CD14-positive monocyte (primary cell): ENCODE results near the gene GRHL1. TPM values are rescaled to one million over a fixed set of nuclear protein-coding genes. Genes with fewer than 3 reads are reported as not detected.

ENCODE experiments used
- DNase-seq, 3 donors: peaks; one replicate each; pipeline ENCODE4 v3.0.0-alpha.2; 2011 to 2022
- H2AFZ ChIP-seq: 2 replicates; pipeline ENCODE4 v1.6.0; 2012; ENCODE audit warnings: mild to moderate bottlenecking, low read depth, low read length, inconsistent platforms; ENCODE audit not compliant: insufficient read depth, poor library complexity, severe bottlenecking
- H3K27ac ChIP-seq, 2 donors: 1 replicate in 1 of 2; 2 replicates in 1 of 2; pipeline ENCODE4 v1.5.1; 2012 to 2013; ENCODE audit warnings: low read length in 2 of 2, control low read depth in 1 of 2, inconsistent platforms in 1 of 2, low read depth in 1 of 2, mild to moderate bottlenecking in 1 of 2
- H3K27me3 ChIP-seq, 2 donors: one replicate each; pipeline versions ENCODE4 v1.6.0 to v1.6.1; 2011 to 2013; ENCODE audit warnings: low read length in 2 of 2; ENCODE audit not compliant: control insufficient read depth in 2 of 2, insufficient read depth in 2 of 2
- H3K36me3 ChIP-seq, 2 donors: replicated peaks in 1 of 2; 1 replicate in 1 of 2; 2 replicates in 1 of 2; pipeline versions ENCODE4 v1.5.1 to v1.6.1; 2012 to 2013; ENCODE audit warnings: low read length in 2 of 2, control low read depth in 1 of 2, inconsistent platforms in 1 of 2, mild to moderate bottlenecking in 1 of 2; ENCODE audit not compliant: insufficient read depth in 2 of 2, control insufficient read depth in 1 of 2
- H3K4me1 ChIP-seq, 2 donors: 1 replicate in 1 of 2; 2 replicates in 1 of 2; pipeline versions ENCODE4 v1.5.1 to v1.6.1; 2012 to 2013; ENCODE audit warnings: low read length in 2 of 2, control low read depth in 1 of 2, inconsistent platforms in 1 of 2, mild to moderate bottlenecking in 1 of 2, moderate library complexity in 1 of 2; ENCODE audit not compliant: insufficient read depth in 2 of 2, control insufficient read depth in 1 of 2
- H3K4me2 ChIP-seq: replicated peaks from 2 replicates; pipeline ENCODE3; 2012; ENCODE audit warnings: low read length, moderate library complexity, mild to moderate bottlenecking; ENCODE audit not compliant: poor library complexity, severe bottlenecking; ENCODE audit errors: extremely low read depth
- H3K4me3 ChIP-seq, 3 experiments: fragments of 200-600 bp in 1 of 3; sonication (generic) in 1 of 3; replicated peaks in 1 of 3; 1 replicate in 2 of 3; 2 replicates in 1 of 3; pipeline ENCODE4 v1.5.1; 2011 to 2013; ENCODE audit warnings: low read length in 3 of 3, mild to moderate bottlenecking in 3 of 3, control low read depth in 2 of 3, low read depth in 2 of 3, inconsistent platforms in 1 of 3, moderate library complexity in 1 of 3
- H3K79me2 ChIP-seq: 2 replicates; pipeline ENCODE4 v1.6.0; 2012; ENCODE audit warnings: mild to moderate bottlenecking, control low read depth, inconsistent platforms, low read length, moderate library complexity; ENCODE audit not compliant: insufficient read depth
- H3K9ac ChIP-seq: 2 replicates; pipeline ENCODE4 v1.6.0; 2017; ENCODE audit warnings: low read length, mild to moderate bottlenecking; ENCODE audit not compliant: insufficient read depth, poor library complexity, severe bottlenecking
- H3K9me3 ChIP-seq, 2 donors: replicated peaks in 1 of 2; 1 replicate in 1 of 2; 2 replicates in 1 of 2; pipeline versions ENCODE4 v1.5.1 to v1.6.1; 2012 to 2013; ENCODE audit warnings: low read length in 2 of 2, control low read depth in 1 of 2; ENCODE audit not compliant: control insufficient read depth in 1 of 2, insufficient read depth in 1 of 2
- H4K20me1 ChIP-seq: 2 replicates; pipeline ENCODE4 v1.6.0; 2012; ENCODE audit warnings: mild to moderate bottlenecking, low read length, control low read depth, moderate library complexity; ENCODE audit not compliant: insufficient read depth
- H3K27ac Mint-ChIP-seq, 7 donors: one replicate each; pipeline ENCODE4 v1.8.0; 2020; ENCODE audit warnings: mild to moderate bottlenecking in 7 of 7, mixed read lengths in 7 of 7, moderate library complexity in 6 of 7, inconsistent platforms in 2 of 7
- H3K27me3 Mint-ChIP-seq, 3 donors: one replicate each; pipeline ENCODE4 v1.8.0; 2021 to 2022; ENCODE audit warnings: low read depth in 3 of 3, mild to moderate bottlenecking in 3 of 3, mixed read lengths in 3 of 3, moderate library complexity in 3 of 3, inconsistent platforms in 1 of 3
- H3K36me3 Mint-ChIP-seq, 2 donors: one replicate each; pipeline ENCODE4 v1.8.0; 2020; ENCODE audit warnings: mixed read lengths in 2 of 2, inconsistent platforms in 1 of 2, mild to moderate bottlenecking in 1 of 2
- H3K4me1 Mint-ChIP-seq: one replicate; pipeline ENCODE4 v1.8.0; 2020; ENCODE audit warnings: mild to moderate bottlenecking, mixed read lengths
- H3K4me3 Mint-ChIP-seq, 2 donors: one replicate each; pipeline ENCODE4 v1.8.0; 2020; ENCODE audit warnings: mild to moderate bottlenecking in 2 of 2, mixed read lengths in 2 of 2, moderate library complexity in 1 of 2
- H3K9me3 Mint-ChIP-seq, 7 donors: one replicate each; pipeline ENCODE4 v1.8.0; 2020 to 2022; ENCODE audit warnings: mixed read lengths in 7 of 7, mild to moderate bottlenecking in 6 of 7, moderate library complexity in 6 of 7, inconsistent platforms in 2 of 7
- CTCF ChIP-seq: fragments of 200-600 bp; IDR thresholded peaks from one replicate; pipeline ENCODE4 v1.8.0; 2022; ENCODE audit warnings: antibody characterized with exemption, mild to moderate bottlenecking
- WGBS: methylation state at CpG from one replicate; pipeline ENCODE4 v1.1.5; 2013; ENCODE audit warnings: missing lambda C conversion rate; ENCODE audit not compliant: insufficient coverage; 5-methylcytosine and 5-hydroxymethylcytosine counted together
- intact Hi-C, 2 donors: fragments of 100-400 bp; cut with micrococcal nuclease; formaldehyde crosslinking; loops; one replicate each; pipeline versions ENCODE4 v1.15.0 to v1.15.1; 2023
- polyA plus RNA-seq, 3 donors: library from polyadenylated mRNA; depleted of rRNA in 1 of 3; unstranded in 2 of 3; stranded (reverse) in 1 of 3; fragments of 300-500 nt in 2 of 3; fragments of >200 nt in 1 of 3; fragmentation: Illumina TruSeq in 2 of 3; gene quantifications; 1 replicate in 2 of 3; 2 replicates in 1 of 3; pipeline ENCODE4 v1.2.3, GENCODE V29; 2012 to 2021

Gene GRHL1
- polyA plus RNA-seq, 3 donors: 0.08 TPM; not detected in 2

GRCh38 chr2:9994462-9994861 is 43.0 kb downstream of the GRHL1 start:
- Histone ChIP-seq H3K9me3 (no peaks in the 10 kb centered on the region), H3K4me2 (no peak overlapping the region), H2AFZ (no peak overlapping the region), H3K27ac (no peak overlapping the region), H3K4me3 (no peak overlapping the region), H3K27me3 (no peaks in the 10 kb centered on the region), H3K79me2 (no peaks in the 10 kb centered on the region), H3K9ac (no peak overlapping the region), H4K20me1 (no peaks in the 10 kb centered on the region), H3K4me1 (peaks cover 10 to 16% of the 10 kb centered on the region in 2 donors), H3K36me3 (no peaks in the 10 kb centered on the region)
- DNase-seq: no peak
- Mint-ChIP-seq H3K36me3 (peaks cover 0 to 1% of the 10 kb centered on the region in 2 donors), H3K27me3 (peaks cover 1 to 4% (median 2%) of the 10 kb centered on the region in 3 donors), H3K27ac (no peak overlapping the region), H3K4me3 (no peak overlapping the region), H3K4me1 (peaks cover 18% of the 10 kb centered on the region), H3K9me3 (peaks cover 0 to 1% (median 0%) of the 10 kb centered on the region in 7 donors)
- no peak for TF ChIP-seq CTCF
- intact Hi-C loops: no loop called here
- over 99% methylated on average over 9 of the region's 11 CpGs for WGBS

GRCh38 chr2:9995059-9995458 is 43.6 kb downstream of the GRHL1 start:
- H3K27ac Mint-ChIP-seq: no peak overlapping the region
- Histone ChIP-seq H3K36me3 (no peaks in the 10 kb centered on the region), H3K27ac (no peak overlapping the region), H3K4me1 (peaks cover 10 to 16% of the 10 kb centered on the region in 2 donors), H3K27me3 (no peaks in the 10 kb centered on the region), H3K9ac (no peak overlapping the region), H3K79me2 (no peaks in the 10 kb centered on the region), H3K4me2 (no peak overlapping the region), H3K9me3 (no peaks in the 10 kb centered on the region), H4K20me1 (no peaks in the 10 kb centered on the region), H2AFZ (no peak overlapping the region), H3K4me3 (no peak overlapping the region)
- peaks cover 0 to 1% (median 0%) of the 10 kb centered on the region in 7 donors for H3K9me3 Mint-ChIP-seq
- peaks cover 0 to 1% of the 10 kb centered on the region in 2 donors for H3K36me3 Mint-ChIP-seq
- intact Hi-C loops: no loop called here
- H3K4me3 Mint-ChIP-seq: no peak overlapping the region
- 91% methylated on average over 4 of the region's 5 CpGs for WGBS
- TF ChIP-seq CTCF: no peak
- H3K4me1 Mint-ChIP-seq: peaks cover 18% of the 10 kb centered on the region
- H3K27me3 Mint-ChIP-seq: peaks cover 2 to 4% (median 3%) of the 10 kb centered on the region in 3 donors
- no peak for DNase-seq
